HuH-7 (cell line): ENCODE data around the gene PLD3.
A peak's percentile ranks its signal among the peaks of the same experiment; 100 is the strongest.
"Not testable (repeated sequence)": the region's sequence is repeated elsewhere in the genome, so short reads cannot be mapped to it uniquely, and the experiment has no call there.

Source experiments
- DNase-seq: peaks from one replicate; pipeline ENCODE4 v3.0.0; 2011; ENCODE audit warnings: low spot score

PLD3 gene

DNA sequence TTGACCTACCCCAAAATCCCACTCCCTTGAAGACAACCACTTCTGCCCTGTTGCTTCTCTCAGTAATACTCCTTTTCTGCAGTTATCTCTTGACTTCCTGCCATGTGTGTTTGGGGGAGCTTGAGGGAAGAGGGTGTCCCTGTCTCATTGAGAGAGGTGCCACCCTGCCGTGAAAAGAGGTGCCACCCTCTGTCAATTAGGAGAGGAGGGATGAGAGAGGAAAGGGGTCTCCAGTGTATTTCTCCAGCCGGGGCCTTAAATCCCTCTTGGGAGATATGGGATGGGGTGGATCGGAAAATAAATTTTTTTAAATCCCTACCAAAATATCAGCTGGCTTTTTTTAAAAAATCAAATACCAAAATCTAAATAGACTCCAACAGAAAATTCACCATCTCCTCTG is 16.5 kb downstream of the PLD3 start:
- DNase-seq: no peak

DNA sequence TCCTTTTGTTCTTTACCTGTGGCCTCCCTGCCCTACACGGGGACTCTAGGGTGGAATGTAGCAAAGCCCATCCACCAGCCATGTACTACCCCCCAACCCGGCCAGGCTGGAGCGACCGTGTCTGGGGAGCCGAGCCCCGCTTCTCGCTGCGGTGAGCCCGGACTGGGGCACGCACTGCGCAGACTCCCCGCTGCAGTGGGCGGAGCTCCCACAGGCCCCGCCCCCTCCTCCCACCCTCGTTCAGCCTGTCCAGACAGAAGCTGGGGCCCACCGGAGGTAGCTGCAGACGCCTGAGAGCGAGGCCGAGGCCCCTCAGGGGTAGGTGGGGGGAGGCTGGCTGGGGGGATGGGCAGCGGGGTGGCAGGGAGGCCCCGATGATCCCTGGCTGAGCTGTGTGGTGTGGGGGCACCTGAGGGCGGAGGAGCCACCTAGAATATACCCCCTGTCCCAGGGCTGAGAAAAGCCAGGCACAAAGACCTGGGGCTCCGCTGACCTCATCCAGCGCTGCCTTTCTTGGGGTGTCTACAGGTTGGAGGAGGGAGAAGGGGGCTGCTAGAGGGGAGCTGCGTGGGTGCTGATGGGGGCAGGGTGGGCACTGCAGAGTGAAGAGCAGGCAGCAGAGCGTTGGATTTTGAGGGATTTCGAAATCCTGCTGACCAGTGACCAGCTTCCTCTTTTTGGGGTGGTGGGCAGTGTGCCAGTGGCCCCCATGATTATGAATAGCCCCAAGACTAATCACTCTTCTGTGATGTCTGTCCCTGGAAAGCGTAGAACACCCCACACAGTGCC is 17.3 kb downstream of the PLD3 start:
- DNase-seq: no peak

DNA sequence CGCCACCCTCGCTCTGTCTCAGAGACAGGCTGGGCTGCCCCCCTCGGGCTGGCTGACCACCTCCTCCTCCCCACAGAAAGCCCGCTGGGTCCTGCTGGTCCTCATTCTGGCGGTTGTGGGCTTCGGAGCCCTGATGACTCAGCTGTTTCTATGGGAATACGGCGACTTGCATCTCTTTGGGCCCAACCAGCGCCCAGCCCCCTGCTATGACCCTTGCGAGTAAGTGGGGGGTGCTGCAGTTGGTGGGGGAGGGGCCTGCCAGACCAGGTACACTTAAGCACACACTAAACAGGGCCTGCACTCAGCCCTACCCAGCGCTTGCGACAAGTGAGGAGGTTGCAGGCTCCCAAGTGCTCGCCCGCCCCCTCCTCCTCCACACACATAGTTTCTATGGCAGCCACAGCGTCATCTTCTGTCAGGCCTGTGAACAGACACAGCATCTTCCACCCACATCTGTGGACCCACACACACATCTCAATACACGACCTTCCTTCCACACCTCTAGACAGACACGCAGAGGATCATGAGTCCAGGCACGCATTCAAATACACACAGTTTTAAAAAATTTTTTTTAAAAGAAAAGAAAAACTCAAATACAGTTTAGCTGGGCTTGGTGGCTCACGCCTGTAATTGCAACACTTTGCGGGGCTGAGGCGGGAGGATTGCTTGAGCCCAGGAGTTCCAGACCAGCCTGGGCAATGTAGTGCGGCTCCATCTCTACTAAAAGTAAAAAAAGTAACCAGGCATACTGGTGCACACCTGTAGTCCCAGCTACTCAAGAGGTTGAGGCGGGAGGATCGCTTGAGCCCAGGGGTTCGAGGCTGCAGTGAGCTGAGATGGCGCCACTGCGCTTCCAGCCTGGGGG is 18.4 kb downstream of the PLD3 start:
- no peak for DNase-seq

DNA sequence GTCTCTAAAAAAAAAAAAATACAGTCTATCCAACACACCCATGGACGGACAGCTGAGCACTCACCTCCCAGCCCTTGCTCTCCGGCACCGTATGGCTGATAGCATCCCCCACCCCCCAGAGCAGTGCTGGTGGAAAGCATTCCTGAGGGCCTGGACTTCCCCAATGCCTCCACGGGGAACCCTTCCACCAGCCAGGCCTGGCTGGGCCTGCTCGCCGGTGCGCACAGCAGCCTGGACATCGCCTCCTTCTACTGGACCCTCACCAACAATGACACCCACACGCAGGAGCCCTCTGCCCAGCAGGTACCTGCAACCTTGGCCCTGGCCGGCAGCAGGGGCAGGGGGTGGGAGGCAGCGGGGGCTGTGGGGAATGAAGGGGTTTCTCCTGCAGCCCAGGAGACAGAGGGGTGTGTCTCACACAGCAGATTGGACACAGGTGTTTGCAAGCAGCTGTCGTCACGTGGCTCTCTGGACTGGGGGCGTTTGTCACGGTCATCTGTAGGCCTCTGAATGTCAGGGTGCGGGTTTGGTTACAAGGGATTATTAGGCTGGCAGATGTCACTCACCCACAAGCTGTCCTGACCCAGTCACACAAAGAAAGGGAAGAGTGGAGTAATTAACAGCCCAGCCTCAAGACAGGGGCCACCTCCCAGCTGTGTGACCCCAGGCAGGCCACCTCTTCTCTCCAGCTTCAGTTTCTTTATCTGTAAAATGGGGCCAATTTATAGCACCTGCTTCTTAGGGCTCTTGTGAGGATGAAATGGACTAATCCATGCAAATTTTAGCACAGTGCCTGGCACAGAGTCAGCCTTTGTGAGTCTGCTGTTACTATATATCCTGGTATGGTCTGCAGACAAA is 19.3 kb downstream of the PLD3 start:
- DNase-seq: no peak

DNA sequence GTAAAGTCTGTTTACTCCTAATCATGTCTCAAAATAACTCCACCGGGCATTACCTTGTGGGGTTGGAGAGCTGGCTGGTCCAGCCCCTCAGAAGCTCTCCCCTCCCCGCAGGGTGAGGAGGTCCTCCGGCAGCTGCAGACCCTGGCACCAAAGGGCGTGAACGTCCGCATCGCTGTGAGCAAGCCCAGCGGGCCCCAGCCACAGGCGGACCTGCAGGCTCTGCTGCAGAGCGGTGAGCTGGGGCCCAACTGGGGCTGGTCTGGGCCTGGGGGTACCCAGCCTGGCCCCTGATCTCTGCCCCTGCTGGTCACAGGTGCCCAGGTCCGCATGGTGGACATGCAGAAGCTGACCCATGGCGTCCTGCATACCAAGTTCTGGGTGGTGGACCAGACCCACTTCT is 21.3 kb downstream of the PLD3 start:
- DNase-seq: no peak

DNA sequence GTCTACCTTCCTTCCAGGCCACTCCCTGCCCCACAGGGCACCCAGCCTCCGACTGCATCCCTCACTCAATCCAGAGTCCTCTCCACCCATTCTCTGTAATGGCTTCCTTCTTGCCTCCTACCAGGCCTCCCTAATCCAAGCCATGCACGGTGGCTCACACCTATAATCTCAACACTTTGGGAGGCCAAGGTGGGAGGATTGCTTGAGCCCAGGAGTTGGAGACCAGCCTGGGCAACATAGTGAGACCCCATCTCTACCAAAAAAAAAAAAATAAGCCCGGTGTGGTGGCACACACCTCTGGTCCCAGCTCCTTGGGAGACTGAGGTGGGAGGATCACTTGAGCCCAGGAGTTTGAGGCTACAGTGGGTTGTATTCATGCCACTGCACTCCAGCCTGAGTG is 21.8 kb downstream of the PLD3 start:
- DNase-seq: not testable (repeated sequence)

DNA sequence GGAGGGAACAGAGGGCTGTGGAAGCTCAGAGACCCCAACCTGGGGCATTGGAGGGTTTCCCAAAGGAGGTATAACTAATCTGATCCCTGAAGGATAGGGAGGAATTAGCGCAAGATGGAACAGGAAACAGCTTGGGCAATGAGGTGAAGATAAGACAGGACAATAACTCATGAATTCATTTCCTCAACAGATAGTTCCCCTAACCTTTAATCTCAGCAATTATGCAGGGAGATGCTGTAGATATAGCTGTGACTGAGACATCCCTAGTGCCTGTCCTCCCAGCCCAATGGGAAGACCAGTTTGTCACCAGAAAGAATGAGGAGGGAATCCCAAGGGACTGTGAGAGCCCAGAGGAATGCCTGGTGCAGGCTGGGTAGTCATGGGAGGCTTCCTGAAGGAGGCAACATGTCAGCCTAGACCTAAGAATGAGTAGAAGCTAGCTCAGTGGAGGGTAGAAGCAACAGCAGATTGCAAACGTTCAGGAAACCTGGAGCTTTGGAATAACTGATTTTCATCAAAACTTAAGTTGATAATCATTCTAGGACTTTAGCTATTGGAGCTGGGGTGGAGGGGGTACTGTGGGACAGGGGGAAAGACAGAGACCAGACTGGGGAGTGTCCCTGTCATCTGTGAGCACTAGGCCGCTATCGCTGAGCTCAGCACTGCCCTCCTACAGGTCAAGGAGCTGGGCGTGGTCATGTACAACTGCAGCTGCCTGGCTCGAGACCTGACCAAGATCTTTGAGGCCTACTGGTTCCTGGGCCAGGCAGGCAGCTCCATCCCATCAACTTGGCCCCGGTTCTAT is 22.7 kb downstream of the PLD3 start:
- DNase-seq: no peak

DNA sequence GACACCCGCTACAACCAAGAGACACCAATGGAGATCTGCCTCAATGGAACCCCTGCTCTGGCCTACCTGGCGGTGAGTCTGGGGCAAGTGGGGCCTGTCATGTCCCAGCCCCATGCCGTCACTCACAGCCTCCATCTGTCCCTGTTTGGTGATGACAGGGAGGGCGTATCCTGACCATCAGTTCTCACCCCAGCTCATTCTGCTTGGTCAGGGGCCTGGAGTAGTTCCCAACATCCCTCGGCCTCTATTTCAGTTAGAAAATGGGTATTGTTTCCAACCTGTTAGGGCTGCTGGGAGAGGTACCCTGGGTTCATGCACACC is 23.3 kb downstream of the PLD3 start:
- DNase-seq: no peak

DNA sequence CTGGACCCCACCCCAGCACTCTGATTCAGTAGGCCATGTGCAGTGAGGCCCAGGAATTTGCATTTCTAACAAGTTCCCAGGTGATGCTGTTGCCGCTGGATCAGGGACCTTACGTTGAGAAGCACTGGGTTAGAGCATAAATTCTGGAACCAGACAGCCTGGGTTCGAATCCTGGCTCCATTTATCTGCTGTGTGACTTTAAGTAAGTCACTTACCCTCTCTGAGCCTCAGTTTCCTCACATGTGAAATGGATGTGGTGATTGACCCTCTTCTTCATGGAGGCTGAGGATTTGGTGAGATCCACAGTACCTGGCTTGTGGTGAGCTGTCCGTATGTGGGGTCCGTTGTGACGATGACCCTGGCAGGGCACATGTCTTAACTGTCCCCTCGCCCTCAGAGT is 25.6 kb downstream of the PLD3 start:
- DNase-seq: no peak

DNA sequence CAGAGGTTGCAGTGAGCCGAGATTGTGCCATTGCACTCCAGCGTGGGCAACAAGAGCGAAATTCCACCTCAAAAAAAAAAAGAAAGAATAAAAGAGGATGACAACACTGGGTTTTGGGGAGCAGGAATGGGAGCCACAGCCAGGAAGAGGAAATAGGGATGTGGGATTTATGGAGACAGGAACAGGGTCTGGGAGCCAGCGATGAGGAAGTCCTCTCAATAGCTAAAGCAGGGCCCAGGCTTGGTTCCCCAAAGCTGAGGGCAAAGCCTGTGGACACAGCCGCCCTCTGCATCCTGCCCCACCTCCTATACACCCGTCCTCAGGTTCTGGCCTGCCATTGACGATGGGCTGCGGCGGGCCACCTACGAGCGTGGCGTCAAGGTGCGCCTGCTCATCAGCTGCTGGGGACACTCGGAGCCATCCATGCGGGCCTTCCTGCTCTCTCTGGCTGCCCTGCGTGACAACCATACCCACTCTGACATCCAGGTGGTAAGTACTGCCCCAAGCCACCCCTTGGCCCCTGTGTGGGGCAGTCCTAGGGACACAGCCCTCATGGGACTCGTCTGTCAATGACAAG is 27.9 kb downstream of the PLD3 start:
- no peak for DNase-seq

DNA sequence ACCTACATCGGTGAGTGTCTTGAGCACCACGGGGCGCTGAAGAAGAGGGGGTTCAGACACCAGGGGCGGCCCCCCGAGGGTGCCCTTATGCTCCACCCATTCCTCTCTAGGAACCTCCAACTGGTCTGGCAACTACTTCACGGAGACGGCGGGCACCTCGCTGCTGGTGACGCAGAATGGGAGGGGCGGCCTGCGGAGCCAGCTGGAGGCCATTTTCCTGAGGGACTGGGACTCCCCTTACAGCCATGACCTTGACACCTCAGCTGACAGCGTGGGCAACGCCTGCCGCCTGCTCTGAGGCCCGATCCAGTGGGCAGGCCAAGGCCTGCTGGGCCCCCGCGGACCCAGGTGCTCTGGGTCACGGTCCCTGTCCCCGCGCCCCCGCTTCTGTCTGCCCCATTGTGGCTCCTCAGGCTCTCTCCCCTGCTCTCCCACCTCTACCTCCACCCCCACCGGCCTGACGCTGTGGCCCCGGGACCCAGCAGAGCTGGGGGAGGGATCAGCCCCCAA is 29.4 kb downstream of the PLD3 start:
- no peak for DNase-seq

DNA sequence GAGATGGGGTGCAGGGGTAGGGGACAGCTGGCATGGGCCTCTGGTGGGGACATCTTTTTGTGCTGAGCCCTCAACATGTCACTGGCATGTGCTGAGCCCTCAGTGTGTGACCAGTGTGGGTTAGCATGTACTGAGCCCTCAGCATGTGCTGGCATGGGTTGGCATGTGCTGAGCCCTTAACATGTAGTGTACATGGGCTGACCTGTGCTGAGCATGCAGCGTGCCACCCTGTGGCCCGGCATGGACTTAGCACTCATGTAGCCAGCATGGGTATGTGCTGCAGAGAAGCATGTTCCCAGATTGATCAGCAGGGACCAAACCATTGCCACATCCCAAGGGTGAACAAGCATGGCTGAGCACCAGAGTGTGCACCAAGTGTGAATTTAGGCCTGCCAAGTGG is 30.0 kb downstream of the PLD3 start:
- DNase-seq: no peak

DNA sequence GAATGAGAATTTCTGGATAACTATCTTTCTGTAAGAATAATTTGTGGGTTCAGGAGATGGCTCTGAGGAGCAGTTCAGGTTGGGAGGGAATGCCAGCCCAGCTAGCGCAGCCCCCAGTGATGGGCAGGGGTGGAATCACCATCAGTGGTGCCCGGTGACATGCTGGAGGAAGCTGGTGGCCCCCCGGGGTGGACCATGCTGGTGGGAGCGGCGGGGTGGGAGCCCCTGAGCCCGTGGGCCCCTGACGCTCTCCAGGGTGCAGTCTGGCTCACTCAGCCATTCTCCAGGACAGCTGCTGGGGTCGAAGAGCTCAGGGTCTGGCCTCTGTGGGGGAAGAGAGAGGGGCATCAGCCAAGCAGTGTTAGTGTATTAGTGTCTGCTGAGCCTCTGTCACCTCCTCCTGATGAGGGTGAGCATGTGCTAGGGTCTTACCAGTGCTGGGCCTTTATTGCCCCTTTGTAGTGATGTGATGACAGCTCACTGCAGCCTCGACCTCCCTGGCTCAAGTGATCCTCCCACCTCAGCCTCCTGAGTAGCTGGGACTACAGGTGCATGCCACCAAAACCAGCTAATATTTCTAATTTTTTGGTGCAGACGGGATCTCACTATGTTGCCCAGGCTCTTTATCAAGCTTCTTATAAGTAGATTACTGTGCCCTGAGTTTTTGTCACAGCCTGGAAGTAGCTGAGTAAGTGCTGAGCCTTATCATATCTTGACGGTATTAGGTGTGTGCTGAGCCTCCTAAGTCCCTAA is 31.1 kb downstream of the PLD3 start:
- no peak for DNase-seq

DNA sequence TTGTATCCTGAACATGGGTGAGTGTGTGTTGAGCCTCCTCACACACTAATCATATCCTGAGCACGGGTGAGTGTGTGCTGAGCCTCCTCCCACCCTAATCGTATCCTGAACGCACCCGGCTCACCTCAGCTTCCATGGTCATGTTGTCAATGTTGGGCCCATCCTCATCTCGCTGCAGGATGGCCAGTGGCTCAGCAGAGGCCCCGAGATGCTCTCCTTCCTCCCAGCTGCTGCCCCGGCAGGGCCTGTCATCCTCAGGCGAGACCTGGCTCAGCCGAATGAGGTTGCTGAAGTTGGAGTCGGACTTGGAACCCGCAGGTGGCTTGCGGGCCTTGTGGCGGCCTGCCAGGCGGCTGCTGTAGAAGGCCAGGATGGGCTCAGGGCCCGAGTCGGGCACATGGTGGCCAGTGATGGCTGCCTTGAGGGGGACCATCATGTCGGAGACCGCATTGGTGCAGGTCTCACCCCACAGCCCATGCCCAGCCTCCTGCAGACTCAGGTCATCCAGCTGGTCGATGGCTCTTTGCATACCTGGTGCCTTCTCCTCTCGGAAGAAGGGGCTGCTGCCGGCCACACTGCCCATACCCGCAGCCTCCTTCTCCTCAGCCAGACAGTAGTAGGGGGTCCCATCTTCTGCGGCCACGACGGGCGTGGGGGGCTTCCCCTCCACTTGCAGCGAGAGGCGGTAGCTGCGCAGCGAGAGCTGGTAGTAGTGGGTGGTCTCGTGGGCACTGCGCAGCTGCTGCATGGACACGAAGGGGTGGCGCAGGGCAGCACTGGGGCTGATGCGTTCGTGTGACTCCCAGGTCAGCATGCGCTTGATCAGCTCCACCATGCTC is 31.9 kb downstream of the PLD3 start:
- DNase-seq: no peak

DNA sequence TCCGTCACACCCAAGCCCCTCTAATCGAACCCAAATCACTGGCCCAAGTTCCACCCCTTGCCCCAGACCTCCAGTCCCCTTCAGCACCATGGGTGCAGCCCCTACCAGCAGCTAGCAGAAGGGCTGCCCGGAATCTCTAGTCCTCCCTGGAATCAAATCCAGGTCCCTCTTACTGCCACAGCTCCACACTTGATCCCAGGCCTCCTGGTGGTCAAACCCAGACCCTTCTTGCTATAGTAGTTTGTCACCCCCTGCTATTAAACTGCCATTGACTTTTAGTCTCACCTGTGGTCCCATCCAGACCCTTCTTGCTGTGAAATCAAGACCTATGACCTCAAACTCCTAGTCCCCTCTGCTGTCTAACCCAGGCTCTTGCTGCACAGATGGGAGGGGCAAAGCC is 32.8 kb downstream of the PLD3 start:
- DNase-seq: peak; percentile 55

DNA sequence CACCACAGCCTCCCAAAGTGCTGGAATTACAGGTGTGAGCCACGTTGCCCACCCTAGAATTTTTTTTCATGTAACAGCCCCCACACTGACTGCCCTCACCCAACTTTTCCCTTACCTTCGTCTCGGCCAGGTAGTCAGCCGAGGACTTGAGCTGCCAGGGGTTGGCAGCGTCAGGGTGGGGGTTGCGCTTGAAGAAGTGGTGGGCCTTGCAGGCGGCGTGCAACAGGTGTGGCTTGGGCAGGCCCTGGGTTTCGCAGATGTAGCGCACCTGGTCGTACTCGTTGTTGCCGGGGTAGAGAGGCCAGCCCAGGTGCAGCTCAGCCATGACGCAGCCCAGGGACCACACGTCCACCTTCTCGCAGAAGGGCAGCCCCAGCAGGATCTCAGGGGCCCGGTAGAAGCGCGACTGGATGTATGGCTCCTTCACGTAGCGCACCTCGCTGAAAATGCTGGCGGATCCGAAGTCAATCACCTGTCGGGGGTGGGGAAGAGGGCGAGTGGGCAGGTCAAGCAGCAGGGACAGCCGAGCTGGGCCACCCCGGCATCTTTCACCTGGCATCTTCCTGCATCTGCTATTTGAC is 35.3 kb downstream of the PLD3 start:
- no peak for DNase-seq

DNA sequence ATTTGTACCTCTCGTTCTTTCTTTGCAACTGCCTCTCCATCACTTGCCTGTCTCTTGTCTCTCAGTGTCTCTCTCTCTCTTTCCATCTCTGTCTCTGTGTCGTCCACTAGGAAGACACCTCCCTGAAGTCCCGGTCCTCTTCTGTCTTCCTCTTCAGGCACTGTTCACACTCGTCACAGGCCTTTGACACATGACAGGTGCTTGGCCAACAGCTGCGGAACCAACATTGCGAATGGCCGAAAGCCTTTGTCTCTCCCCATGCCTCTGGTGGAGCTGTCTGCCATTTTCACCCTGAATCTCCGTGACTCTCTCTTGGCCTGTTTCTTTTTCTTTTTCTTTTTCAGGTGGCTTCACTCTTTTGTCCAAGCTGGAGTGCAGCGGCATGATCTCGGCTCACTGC is 38.7 kb downstream of the PLD3 start:
- DNase-seq: no peak

DNA sequence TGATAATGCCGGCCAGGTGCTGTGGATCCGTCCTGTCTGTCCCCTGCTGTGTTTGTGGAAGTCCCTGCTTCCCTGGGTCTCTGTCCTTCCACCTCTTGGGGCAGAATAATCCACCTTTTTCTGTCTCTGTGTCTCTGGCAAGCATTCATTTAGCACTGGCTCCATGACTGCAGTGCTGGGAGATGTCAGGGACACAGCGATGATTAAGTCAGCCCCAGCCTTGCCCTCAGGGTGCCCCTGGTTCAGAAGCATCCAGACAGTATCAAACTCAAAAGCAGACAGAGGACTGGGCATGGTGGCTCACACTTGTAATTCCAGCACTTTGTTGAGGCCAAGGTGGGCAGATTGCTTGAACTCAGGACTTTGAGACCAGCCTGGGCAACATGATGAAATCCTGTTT is 40.0 kb downstream of the PLD3 start:
- DNase-seq: no peak

DNA sequence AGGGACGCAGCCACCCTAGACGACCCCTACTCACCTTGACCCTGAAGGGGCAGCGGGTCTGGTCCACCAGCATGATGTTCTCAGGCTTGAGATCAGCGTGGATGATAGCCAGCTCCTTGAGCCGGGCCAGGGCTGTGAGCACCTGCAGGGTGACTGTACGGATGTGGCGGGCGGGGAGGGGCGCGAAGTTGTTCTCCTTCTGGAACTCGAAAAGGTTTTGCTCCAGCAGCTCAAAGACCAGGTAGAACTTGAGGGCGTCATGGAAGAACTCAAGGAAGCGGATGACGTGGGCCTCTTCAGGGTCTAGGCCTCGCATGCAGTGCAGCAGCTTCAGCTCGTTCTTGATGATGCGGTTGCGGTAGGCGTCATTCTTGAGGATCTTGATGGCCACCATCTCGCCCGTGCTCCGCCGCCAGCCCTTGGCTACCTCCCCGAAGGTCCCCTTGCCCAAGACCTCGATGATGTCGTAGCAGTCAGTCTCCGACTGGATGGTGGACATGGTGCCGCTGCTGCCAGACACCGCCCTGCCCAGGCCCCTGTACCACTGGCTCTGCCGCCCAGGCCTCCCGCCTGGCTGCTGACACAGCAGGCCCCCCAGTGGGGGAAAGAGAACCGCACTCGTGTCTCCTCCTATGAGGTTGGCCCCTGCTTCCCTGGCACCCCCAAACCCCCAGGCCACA is 41.0 kb downstream of the PLD3 start:
- no peak for DNase-seq
